HL-60/S4 treated with retinoic acid at 250 ng/mL for 4 days and 3 days (cell line): ENCODE results near the gene PREX1.

ENCODE experiments used
- in situ Hi-C: fragments of 300-500 bp; cut with MboI; formaldehyde crosslinking; loops from 2 replicates; pipeline ENCODE4 v1.7.0; 2022; ENCODE audit warnings: low sequenced_read_pairs

Gene PREX1

DNA sequence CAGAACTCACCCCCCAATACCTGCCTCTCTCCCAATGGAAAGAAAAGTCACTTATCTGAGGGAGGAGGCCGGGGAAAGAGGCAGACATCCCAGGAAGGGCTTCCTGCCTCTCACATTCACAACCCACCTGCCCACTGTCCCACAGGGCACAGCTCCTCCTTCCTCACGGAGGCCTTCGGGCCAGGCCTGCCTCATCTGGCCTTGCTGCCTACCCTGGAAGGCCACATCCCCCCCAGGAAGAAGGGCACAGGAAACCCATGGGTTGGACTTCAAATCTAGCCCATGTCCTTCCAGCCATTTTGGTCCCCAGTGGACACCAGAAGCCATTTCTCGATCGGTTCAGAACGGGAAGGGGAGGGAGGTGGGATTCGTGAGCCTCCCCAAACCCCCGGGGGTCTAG is 162.0 kb downstream of the PREX1 start:
- in situ Hi-C loops, result no loop called here

DNA sequence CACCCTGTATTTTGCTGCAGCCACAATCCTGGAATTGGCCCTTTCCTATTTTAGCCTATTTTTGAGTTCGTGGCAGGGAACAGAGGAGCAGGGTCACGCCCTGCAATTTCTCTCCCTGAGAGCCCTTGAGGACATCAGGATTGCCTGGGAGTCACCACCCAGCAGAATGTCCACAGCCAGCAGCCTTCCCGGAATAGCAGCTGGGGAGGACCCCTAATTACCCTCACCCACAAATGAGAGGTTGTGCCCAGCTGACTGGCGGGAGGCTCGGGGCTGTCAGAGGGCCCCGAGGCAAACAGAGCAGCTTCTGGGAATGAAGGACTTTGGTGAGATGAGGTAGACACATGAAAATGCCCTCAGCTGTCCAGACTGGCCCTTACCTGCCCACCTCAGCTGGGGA is 165.1 kb downstream of the PREX1 start:
- in situ Hi-C loops, result no loop called here

DNA sequence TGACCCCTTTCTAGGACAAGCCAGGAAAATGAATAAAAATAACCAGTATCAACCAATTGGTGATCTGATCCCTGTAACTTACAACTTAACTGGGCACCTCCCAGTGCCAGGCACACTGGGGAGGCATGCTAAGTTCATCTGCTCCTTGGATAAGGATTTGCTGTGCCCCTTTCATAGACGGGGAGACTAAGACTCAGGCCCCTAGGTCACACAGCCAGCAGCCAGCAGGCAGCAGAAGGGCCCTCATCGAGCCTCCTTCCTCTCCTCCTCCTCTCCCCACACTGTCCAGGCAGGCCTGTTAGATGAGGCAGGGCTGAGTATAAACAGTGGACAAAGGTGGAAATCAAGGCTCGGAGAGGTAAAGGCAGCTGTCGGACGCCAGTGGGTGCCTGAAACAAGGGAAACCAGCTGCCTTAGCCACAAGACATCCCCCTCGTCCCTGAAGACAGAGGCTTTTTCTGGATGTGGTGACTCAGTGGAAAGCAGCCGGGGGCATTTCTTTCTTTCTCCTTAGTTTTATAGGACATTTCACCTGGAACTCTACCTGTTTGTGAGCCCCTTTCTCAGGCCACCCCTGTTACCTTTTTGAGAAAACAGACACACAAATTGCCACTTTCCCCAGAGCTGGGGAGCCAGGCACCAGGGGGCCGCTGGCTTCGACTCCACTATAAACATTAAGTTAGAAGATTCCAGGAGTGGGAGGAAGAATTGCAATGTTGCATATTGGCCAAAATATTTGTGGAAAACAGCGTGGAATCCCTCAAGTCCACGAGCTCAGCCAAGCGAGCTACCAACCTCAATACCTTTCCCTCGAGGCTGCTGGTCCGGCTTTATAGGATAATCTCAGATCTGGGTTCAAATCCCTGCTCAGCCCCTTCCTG is 166.0 kb downstream of the PREX1 start:
- in situ Hi-C loops, result no loop called here

DNA sequence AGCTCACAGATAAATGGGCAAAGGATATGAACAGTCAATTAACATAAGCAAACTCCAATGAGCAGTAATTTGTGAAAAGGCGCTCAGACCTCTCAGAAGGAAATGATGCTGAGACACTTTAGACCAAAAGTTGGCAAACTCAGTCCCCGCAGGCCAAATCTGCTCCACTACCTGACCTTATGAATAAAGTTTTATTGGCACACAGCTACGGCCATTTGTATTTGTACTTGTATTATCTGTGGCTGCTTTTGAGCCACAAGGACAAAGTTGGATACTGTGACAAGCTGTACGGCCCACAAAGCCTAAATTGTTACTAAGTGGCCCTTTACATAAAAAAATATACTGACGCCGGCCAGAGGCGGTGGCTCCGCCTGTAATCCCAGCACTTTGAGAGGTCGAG is 167.0 kb downstream of the PREX1 start:
- in situ Hi-C loops, result no loop called here

DNA sequence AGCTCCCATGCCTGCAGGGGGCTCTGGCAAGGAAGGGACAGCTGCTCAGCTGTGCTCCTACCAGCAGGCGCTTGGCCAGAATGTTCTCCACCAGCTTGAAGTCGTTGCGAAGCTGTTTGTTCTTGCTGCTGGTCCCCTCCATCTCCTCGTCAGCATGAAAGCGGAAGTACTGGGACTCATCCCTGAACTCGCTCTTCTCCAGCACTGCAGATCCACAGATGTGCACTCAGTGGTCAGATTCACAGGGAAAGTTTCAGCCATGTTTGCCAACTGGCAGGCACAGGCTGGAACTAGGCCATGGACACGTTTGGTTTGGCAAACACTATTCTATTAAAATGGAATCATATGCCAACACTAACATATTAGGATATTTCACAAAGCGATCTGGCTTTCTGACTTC is 167.9 kb downstream of the PREX1 start:
- in situ Hi-C loops, result loop anchor here (5.0 kb wide), 1 partner anchor 242 kb away; no protein-coding TSS in a partner anchor

DNA sequence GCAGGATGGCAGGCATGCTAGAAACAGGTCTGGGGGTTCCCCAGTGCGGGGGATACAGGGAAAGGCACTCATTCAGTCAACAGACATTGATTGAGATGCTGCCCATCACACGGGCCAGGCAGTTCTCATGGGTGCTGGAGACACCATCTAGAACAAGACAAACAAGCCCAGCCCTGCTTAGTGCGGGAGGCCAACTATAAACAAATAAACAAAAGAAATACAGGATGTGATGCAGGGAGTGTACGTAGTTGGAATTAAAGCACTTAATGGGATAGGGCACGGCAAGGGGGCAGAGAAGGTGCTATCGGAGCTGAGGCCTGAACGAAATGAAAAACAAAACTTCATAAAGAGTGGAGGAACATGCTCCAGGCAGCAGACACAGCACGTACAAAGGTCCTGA is 169.3 kb downstream of the PREX1 start:
- in situ Hi-C loops, result loop anchor here (5.0 kb wide), 1 partner anchor 244 kb away; no protein-coding TSS in a partner anchor

DNA sequence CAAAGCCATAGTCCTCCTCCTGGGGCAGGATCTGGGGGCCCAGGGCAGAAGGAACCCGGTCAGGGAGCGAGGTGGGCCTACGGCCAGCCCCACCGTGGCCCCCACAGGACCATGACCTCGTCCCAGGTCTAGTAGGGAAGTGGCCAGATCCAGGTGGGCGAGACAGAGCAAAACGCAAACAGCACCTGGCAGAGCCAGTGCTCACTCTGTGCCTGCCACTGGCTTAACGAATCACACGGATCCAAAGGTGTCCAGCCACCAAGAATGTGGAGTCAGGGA is 169.7 kb downstream of the PREX1 start:
- in situ Hi-C loops, result loop anchor here (5.0 kb wide), 1 partner anchor 244 kb away; no protein-coding TSS in a partner anchor

DNA sequence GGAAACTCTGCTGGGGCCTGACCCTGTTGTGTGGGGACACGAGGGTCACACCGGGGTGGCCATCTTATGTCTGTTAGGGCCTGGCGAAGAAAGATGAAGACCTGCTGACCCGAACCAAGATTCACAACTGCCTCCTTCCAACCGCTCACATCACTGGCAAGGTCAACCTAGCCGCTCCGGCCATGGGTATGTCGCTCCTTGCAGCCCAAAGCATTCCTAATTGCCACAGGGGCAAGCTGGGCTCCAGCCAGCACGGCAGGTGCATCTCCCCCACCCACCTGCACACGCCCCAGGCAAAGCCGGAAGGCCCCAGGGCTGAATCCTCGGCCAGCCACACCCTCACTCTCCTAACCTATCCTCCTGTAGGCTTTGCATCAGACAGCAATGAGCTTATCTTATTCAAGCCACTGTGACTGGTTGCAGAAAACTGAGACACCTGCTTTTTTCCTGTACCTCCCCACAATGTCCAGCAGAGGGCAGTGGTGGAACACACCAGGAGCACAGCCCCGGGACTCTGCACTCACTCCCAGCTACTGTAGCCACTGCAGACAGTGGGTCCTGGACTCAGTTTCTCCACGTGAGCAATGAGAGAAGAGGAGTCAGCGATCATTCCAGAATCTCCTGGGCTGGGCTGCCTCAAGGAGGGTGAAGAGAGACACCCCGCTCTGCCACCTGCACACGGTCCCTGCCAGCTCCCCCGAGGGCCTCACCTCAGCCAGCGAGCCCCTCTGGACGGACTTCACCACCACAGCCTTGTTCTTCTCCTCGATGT is 170.2 kb downstream of the PREX1 start:
- in situ Hi-C loops, result loop anchor here (5.0 kb wide), 1 partner anchor 245 kb away; no protein-coding TSS in a partner anchor

DNA sequence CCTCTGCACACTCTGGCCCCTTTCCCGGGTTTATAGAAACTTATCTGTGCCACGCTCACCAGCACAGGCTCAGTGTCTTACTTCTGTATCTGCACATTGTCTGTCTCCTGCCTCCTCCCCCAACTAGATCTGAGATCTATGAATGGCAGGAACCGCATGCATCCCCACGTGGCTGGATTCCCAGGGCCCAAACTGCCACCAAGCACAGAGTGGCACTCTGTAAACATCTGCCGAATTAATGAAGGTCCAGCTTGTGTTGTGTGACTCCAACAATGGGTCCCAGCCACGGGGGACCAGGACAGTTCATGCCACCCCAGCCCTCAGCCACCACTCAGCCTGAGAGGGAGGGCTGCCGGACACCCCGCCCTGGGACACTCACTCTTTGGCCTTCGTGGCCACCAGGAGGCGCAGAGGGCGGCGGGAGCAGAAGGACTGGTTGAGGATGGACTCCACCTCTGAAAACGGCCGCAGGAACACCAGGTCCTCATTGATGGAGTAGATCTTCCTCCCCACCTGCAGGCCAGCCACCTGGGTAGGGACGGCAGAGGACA is 171.1 kb downstream of the PREX1 start:
- in situ Hi-C loops, result loop anchor here (5.0 kb wide), 1 partner anchor 246 kb away; no protein-coding TSS in a partner anchor

DNA sequence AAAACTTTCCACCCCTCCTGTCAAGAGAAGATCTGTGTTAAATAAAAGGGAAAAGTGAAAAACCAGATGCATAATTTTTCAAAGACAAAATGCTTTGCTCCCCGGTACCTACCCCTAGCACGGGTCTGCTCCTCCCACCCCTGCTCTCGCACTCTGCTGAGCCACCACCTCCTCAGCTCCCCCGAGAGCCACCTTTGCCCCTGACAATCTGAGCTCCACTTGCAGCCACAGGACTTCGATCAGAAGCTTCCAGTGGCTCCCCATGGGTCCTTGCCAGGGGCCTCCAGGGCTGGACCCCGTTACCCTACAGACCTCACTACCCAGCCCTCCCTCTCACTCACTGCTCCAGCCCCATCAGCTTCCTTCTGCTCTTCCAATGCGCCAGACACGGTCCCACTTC is 171.7 kb downstream of the PREX1 start:
- in situ Hi-C loops, result loop anchor here (5.0 kb wide), 1 partner anchor 246 kb away; no protein-coding TSS in a partner anchor

DNA sequence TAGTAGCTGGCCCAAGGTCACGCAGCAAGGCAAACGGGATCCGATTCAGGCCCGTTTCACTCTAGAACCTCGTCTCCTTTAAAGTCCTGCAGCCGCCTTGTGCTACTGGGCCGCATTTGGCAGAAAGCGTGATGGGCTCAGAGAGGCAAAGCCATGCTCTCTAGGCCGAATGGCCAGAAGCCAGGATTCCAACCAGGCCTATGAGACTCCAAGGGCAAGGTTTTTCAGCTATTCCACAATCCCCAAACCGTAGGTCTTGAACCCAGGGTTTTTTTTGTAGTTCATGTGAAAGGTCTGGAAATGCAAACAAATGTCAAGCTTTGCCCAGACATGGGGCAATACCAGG is 174.1 kb downstream of the PREX1 start:
- in situ Hi-C loops, result no loop called here

DNA sequence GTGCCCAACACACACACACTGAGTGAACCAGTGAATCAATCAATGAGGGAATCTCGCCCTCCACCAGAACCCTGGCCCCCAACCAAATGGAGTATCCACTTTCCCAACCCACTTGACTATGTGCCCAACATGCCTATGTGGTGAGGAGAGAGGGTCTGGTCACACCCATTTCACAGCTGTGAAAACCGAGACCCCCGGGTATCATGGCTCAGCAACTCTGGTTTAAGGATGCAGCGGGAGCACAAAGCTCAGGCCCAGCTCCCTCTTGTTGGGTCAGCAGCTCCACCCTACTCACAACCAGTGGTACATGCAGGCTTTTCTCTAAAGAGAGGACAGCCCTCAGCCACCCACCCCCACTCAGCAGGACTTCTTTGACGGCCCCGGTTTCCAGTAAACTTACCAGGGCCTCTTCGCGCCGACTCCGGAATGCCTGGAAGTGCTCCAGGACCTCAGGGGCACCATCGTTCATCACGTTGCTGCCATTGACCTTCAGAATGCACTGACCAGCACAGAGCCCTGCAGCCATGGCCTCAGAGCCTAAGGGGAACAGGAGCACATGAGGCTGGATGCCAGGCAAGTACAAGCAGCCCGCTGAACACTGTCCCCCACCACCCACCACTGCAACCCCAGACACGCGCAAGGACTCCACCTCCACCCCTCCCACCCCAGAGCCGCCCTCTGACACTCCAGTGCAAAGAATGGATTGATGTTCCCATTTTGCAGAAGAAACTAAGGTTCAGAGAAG is 174.7 kb downstream of the PREX1 start:
- in situ Hi-C loops, result no loop called here

DNA sequence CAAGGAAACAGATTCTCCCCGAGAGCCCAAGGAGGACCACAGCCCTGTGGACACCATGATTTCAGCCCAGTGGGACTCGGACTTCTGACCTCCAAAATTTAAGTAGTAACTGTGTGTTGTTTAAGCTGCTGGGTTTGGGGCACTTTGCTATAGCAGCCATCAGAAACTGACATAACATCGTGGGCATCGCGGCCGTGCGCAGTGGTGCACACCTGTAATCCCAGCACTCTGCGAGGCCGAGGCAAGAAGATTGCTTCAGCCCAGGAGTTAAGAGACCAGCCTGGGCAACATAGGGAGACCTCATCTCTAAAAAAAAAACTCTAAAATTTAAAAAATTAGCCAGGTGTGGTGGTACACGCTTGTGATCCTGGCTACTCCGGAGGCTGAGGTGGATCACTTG is 175.8 kb downstream of the PREX1 start:
- in situ Hi-C loops, result no loop called here

DNA sequence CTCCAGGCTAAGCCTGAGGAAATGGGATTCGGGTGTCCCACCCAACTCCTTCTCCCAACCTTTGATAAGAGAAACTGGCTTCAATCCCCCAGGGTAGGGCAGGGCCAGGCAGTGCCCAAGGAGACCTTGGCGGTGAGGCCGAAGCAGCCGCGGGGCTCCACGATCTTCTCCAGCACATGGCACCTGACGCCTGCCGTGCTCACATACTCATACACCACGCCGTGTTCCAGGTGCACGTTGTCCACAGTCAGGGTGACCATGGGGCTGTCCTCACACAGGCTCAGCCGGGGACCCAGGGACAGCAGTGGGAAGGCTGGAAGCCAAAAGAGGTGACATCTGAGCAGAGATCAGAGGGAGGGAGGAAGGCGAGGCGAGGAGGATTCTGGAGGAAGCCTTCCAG is 176.5 kb downstream of the PREX1 start:
- in situ Hi-C loops, result no loop called here

DNA sequence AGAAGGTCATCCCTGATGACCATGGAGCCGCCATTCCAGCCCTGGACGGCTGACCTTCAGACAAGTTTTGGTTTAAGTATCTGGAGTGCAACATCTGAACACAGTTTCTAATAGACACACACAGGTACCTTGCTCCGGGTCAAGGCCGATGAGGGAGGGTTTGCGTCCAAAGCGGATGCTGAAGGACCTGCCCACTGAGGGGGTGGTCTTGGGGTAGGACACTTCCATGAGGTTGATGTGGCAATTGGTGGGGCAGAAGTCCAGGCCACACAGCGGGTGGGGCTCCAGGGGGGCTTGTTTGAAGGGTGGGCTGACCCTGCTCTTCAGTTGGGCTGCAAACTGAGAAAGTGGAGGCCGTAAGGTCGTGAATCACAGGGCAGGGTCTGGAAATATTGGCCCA is 177.9 kb downstream of the PREX1 start:
- in situ Hi-C loops, result no loop called here

DNA sequence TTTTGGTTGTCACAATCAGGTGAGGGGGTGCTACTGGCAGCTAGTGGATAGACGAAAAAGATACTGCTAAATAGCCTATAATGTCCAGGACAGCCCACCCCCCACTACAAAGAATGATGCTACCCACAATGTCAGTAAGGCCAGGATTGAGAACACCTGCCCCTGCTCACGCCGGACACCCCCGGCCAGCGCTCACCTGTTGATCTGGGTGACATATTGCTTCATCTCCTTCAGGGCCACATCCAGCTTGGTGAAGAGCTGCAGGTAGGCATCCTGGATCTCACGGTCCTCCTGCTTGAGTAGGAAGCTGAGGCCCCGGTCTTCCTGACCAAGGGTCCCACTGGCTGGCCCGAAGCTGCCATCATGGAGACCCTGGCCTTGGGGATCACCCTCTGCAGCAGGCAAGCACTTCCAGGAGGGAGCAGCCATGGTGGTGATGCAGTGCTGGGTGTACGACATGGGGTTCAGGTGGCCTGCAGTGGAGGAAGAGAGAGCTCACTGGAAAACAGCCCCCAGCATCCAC is 178.6 kb downstream of the PREX1 start:
- in situ Hi-C loops, result no loop called here

DNA sequence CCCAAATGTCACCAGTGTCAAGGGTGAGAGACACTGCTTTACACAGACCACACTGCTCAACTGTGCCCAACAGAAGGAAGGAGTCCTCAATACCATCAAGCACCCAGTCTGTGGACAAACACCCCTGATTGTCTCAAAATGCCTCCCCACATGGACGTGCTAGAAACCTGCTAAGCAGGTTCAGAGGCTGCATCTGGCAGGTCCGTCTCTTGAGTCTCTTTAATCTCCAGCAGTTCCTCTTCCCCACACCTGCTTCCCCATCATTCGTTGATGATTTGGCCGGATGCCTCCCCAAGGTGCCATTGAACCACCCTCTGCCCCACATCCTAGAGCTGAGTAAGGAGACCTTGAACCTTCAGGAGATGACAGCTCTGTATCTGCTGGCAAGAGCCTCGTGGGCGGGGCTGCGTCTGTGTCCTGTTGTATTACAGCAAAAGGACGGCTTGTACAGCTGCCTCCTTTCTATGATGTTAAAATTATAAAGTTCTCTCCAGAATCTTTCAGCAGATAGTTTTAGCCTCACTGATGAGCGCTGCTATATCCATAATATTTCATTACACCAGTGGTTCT is 179.2 kb downstream of the PREX1 start:
- in situ Hi-C loops, result no loop called here

DNA sequence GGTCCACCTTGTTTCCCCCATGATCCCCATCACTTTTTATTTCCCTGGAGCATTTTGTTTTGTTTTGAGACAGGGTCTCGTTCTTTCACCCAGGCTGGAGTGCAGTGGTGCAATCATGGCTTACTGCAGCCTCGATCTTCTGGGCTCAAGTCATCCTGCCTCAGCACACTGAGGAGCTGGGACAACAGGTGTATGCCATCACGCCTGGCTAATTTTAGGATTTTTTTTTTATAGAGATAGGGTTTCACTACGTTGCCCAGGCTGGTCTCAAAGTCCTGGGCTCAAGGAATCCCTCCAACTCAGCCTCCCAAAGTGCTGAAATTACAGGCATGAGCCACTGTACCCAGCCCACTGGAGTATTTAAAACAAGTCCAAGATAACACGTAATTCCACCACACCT is 179.9 kb downstream of the PREX1 start:
- in situ Hi-C loops, result no loop called here

DNA sequence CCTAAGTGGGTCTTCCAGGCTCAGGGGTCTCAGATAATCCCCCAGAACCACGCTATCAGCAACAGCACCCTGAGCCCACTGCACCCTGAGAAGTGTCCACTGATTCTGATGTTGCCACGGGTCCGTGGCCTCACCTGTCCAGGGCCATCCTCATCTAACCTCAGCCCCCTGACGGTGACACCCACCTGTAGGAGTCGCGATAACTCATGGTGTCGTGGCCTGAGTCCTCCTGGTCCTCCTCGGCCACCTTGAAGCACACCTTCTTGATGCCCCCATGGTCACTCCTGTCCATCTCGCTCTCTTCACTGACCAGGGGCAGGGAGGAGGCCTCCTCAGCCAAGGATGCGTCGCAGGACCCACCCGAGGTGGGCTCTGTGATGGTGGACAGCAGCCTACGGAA is 182.1 kb downstream of the PREX1 start:
- in situ Hi-C loops, result no loop called here

DNA sequence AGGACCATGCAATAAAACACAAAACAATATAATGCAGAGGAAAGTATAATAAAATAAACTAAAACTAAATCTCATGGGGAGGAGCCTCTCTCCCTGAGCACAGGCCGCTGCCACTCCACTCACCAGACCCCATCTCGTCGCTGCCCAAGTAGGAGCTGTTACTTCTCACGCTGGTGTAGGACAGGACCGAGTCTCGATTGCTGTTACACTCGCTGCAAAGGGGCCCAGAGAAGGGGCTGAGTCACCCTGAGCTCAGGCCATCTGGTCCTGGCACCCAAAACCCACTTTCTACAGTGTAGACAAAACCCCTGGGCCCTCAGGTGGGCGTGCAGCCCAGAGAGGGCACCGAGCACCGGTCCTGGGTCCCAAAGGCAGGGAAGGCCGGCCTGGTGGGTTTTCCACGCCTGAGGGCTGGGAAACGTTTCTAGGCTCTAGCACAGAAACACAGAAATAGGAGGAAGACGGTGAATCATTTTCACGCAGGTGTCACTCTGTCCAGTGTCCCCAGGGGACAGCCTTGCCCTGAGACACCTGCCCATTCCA is 183.4 kb downstream of the PREX1 start:
- in situ Hi-C loops, result no loop called here
